SK-N-SH treated with all-trans-retinoic acid at 6 μM for 48 hours (cell line): Measurements from ENCODE around the gene PPM1H.

ENCODE experiments used
- ATAC-seq: fragments of 200-7000 bp; cut with Tn5 transposase; 3 replicates; pipeline ENCODE4 v1.9.1; 2020; ENCODE audit warnings: mild to moderate bottlenecking, moderate library complexity
- ARNTL ChIP-seq: fragments of 450-650 bp; formaldehyde crosslinking; IDR thresholded peaks from 2 replicates; pipeline ENCODE4 v1.5.0; 2020; ENCODE audit warnings: low read depth, mild to moderate bottlenecking, moderate library complexity, borderline replicate concordance
- BACH2 ChIP-seq: fragments of 250-450 bp; sonication (Bioruptor Pico); IDR thresholded peaks from 2 replicates; pipeline ENCODE4 v1.9.0; 2021; ENCODE audit warnings: mild to moderate bottlenecking, borderline replicate concordance
- CREB5 ChIP-seq: fragments of 250-450 bp; sonication (Bioruptor Pico); IDR thresholded peaks from 2 replicates; pipeline ENCODE4 v1.5.1; 2020; ENCODE audit warnings: low read depth, mild to moderate bottlenecking, moderate library complexity
- CSDC2 ChIP-seq: fragments of 250-450 bp; sonication (Bioruptor Pico); IDR thresholded peaks from 2 replicates; pipeline ENCODE4 v1.5.0; 2020; ENCODE audit warnings: mild to moderate bottlenecking, moderate library complexity
- CSRNP3 ChIP-seq: fragments of 250-450 bp; sonication (Bioruptor Pico); IDR thresholded peaks from 2 replicates; pipeline ENCODE4 v1.5.1; 2021; ENCODE audit warnings: mild to moderate bottlenecking, moderate library complexity
- ESRRG ChIP-seq: fragments of 250-450 bp; sonication (Bioruptor Pico); IDR thresholded peaks from 2 replicates; pipeline ENCODE4 v1.6.1; 2021; ENCODE audit warnings: mild to moderate bottlenecking
- GLIS3 ChIP-seq: fragments of 250-450 bp; sonication (Bioruptor Pico); IDR thresholded peaks from 2 replicates; pipeline ENCODE4 v1.5.0; 2020; ENCODE audit warnings: mild to moderate bottlenecking, moderate library complexity
- ISL1 ChIP-seq: fragments of 250-450 bp; sonication (Bioruptor Pico); IDR thresholded peaks from 2 replicates; pipeline ENCODE4 v2.1.2; 2022; ENCODE audit warnings: mild to moderate bottlenecking, moderate library complexity
- PATZ1 ChIP-seq: fragments of 250-450 bp; sonication (Bioruptor Pico); IDR thresholded peaks from 2 replicates; pipeline ENCODE4 v1.8.0; 2020; ENCODE audit warnings: mild to moderate bottlenecking, moderate library complexity, borderline replicate concordance
- POU6F1 ChIP-seq: fragments of 250-450 bp; sonication (Bioruptor Pico); IDR thresholded peaks from 2 replicates; pipeline ENCODE4 v1.8.0; 2021; ENCODE audit warnings: low read depth, mild to moderate bottlenecking, moderate library complexity, borderline replicate concordance
- SNAI2 ChIP-seq: fragments of 250-450 bp; sonication (Bioruptor Pico); IDR thresholded peaks from 2 replicates; pipeline ENCODE4 v1.5.0; 2020; ENCODE audit warnings: mild to moderate bottlenecking, moderate library complexity
- TCF4 ChIP-seq: fragments of 250-450 bp; sonication (Bioruptor Pico); IDR thresholded peaks from 2 replicates; pipeline ENCODE4 v1.8.0; 2021; ENCODE audit warnings: mild to moderate bottlenecking, moderate library complexity, borderline replicate concordance
- TOX ChIP-seq: fragments of 250-450 bp; sonication (Bioruptor Pico); IDR thresholded peaks from 2 replicates; pipeline ENCODE4 v1.8.0; 2021; ENCODE audit warnings: mild to moderate bottlenecking, moderate library complexity, borderline replicate concordance
- TSHZ2 ChIP-seq: fragments of 250-450 bp; sonication (Bioruptor Pico); IDR thresholded peaks from 2 replicates; pipeline ENCODE4 v1.5.0; 2020; ENCODE audit warnings: mild to moderate bottlenecking, moderate library complexity
- ZC3H10 ChIP-seq: fragments of 250-450 bp; sonication (Bioruptor Pico); IDR thresholded peaks from 2 replicates; pipeline ENCODE4 v1.5.1; 2021; ENCODE audit warnings: mild to moderate bottlenecking, moderate library complexity
- ZFP3 ChIP-seq: fragments of 250-450 bp; sonication (Bioruptor Pico); IDR thresholded peaks from 2 replicates; pipeline ENCODE4 v1.5.0; 2020; ENCODE audit warnings: mild to moderate bottlenecking, moderate library complexity
- ZFP30 ChIP-seq: fragments of 450-650 bp; formaldehyde crosslinking; IDR thresholded peaks from 2 replicates; pipeline ENCODE4 v1.5.0; 2022; ENCODE audit warnings: mild to moderate bottlenecking, moderate library complexity
- ZNF565 ChIP-seq: fragments of 450-650 bp; formaldehyde crosslinking; conservative IDR thresholded peaks from 2 replicates; pipeline ENCODE4 v1.5.0; 2020; ENCODE audit warnings: low read depth, mild to moderate bottlenecking, moderate library complexity
- ZNF70 ChIP-seq: fragments of 450-650 bp; formaldehyde crosslinking; IDR thresholded peaks from 2 replicates; pipeline ENCODE4 v1.5.0; 2020; ENCODE audit warnings: mild to moderate bottlenecking, moderate library complexity
- ZNF8 ChIP-seq: fragments of 450-650 bp; formaldehyde crosslinking; IDR thresholded peaks from 2 replicates; pipeline ENCODE4 v1.5.0; 2020; ENCODE audit warnings: mild to moderate bottlenecking, moderate library complexity

The PPM1H gene

DNA sequence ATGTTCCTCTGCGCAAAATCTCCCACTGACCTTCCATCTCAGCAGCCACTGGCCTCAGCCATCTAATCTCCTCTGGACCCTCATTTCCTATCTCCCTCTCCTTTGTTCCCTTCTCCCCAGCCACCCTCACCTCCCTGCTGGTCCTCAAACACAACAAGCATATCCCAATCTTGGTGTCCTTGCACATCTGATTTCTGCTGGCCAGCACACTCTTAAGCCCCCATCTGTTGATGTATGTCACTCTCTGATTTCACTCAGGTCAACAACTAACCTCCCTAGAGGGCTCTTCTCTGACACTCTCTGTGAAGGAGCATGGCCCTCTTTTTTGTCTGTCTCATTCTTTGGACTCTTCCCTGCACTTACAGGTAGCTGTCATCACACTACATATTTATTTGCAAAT is 25.6 kb downstream of the PPM1H start:
- no peak for TF ChIP-seq CREB5 (CRISPR knock-in tag)
- TF ChIP-seq CSDC2 (CRISPR knock-in tag): no peak
- no peak for TF ChIP-seq PATZ1 (CRISPR knock-in tag)
- TF ChIP-seq ISL1: no peak
- TF ChIP-seq TCF4 (CRISPR knock-in tag): no peak
- TF ChIP-seq ZFP30 (CRISPR knock-in tag): no peak
- TF ChIP-seq BACH2 (CRISPR knock-in tag): no peak
- TF ChIP-seq ESRRG: no peak
- no peak for TF ChIP-seq ARNTL (CRISPR knock-in tag)
- no peak for TF ChIP-seq ZFP3 (CRISPR knock-in tag)
- no peak for TF ChIP-seq TOX (CRISPR knock-in tag)
- TF ChIP-seq ZNF70 (CRISPR knock-in tag): no peak
- TF ChIP-seq ZNF565 (CRISPR knock-in tag): no peak
- TF ChIP-seq ZC3H10 (CRISPR knock-in tag): no peak
- no peak for TF ChIP-seq TSHZ2 (CRISPR knock-in tag)
- no peak for TF ChIP-seq SNAI2
- TF ChIP-seq CSRNP3 (CRISPR knock-in tag): no peak
- TF ChIP-seq ZNF8: no peak
- TF ChIP-seq POU6F1: no peak
- TF ChIP-seq GLIS3: no peak
- ATAC-seq: no peak

DNA sequence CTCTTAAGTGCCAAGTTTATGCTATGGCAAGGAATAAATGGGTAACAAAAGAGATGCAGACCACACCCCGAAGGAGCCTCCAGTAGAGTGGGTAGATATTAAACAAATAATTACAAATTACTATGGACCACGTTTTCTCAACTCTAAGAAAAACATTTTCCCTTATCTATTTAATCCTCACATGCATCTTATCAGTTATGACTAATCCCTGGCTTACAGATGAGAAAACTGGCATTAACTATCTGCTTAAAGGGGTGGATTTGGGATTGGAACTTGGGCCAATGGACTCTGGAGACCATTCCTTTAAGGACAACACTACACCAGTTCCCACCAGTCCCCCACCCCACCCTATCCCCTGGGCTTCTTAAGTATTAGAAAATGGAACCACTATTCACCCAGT is 26.3 kb downstream of the PPM1H start:
- no peak for TF ChIP-seq PATZ1 (CRISPR knock-in tag)
- ATAC-seq: no peak

DNA sequence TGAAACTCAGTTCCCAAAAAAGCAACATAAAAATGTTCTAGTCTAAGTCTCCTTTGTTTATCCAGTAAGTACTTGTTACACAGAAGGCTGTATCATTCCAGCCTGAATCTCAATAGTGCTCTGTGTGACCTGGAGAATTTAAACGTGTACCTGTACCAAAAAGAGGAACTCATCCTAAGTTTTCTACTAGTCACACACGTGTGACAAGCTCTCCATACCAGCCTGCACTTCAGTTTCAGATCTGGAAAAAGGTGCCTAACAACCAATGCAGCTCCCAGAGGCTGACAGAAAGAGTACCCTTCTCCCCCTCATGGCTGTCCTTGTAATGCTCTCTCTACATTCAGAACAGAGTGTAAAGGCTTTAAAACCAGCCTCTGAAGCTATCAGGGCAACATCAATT is 27.4 kb downstream of the PPM1H start:
- no peak for ATAC-seq
- TF ChIP-seq TSHZ2 (CRISPR knock-in tag): no peak
- no peak for TF ChIP-seq ARNTL (CRISPR knock-in tag)
- no peak for TF ChIP-seq CSDC2 (CRISPR knock-in tag)
- no peak for TF ChIP-seq ESRRG
